K562 (cell line): ENCODE data around the gene ENDOG. TPM values are rescaled to one million over a fixed set of nuclear protein-coding genes. Genes with fewer than 3 reads are reported as not detected.

ENCODE experiments used
- ARID1B ChIP-seq: fragments of 450-650 bp; IDR thresholded peaks from 2 replicates; pipeline ENCODE4 v1.6.1; 2016; ENCODE audit warnings: antibody characterized with exemption, mild to moderate bottlenecking, inconsistent platforms
- ASH1L ChIP-seq: fragments of 450-650 bp; IDR thresholded peaks from 2 replicates; pipeline ENCODE4 v1.6.1; 2018; ENCODE audit warnings: borderline replicate concordance, mild to moderate bottlenecking, low read depth; ENCODE audit not compliant: partially characterized antibody
- CAMTA2 ChIP-seq: fragments of 250-450 bp; sonication (Bioruptor Pico); conservative IDR thresholded peaks from 2 replicates; pipeline ENCODE4 v1.5.1; 2022
- CBX3 ChIP-seq, 2 experiments: IDR thresholded peaks; 1 replicate in 1 of 2; 2 replicates in 1 of 2; pipeline ENCODE4 v1.6.1; 2012; ENCODE audit warnings: inconsistent platforms in 2 of 2, low read length in 2 of 2, borderline replicate concordance in 1 of 2, control low read depth in 1 of 2
- CSDE1 ChIP-seq, 2 experiments: fragments of 450-650 bp; IDR thresholded peaks; 2 replicates each; pipeline ENCODE4 v1.6.1; 2016; ENCODE audit warnings: mild to moderate bottlenecking in 1 of 2
- ELF1 ChIP-seq: fragments of 200-800 bp; sonication (Bioruptor generic); IDR thresholded peaks from 2 replicates; pipeline ENCODE4 v1.6.1; 2016; ENCODE audit warnings: missing genetic modification characterization, missing compliant biosample characterization
- ERF ChIP-seq: fragments of 450-650 bp; formaldehyde crosslinking; IDR thresholded peaks from 2 replicates; pipeline ENCODE4 v1.4.0; 2020; ENCODE audit warnings: mild to moderate bottlenecking, mixed read lengths
- GTF2F1 ChIP-seq: IDR thresholded peaks from 2 replicates; pipeline ENCODE4 v1.6.1; 2011; ENCODE audit warnings: low read depth, low read length, improper control_type of control experiment
- HDAC2 ChIP-seq: fragments of 450-650 bp; IDR thresholded peaks from 2 replicates; pipeline ENCODE4 v1.6.1; 2016; ENCODE audit warnings: mild to moderate bottlenecking
- KDM2B ChIP-seq: fragments of 250-450 bp; sonication (Bioruptor Pico); IDR thresholded peaks from 2 replicates; pipeline ENCODE4 v1.8.0; 2021; ENCODE audit warnings: mild to moderate bottlenecking, moderate library complexity
- NFIC ChIP-seq: fragments of 450-650 bp; IDR thresholded peaks from 2 replicates; pipeline ENCODE4 v1.6.1; 2017; ENCODE audit warnings: mild to moderate bottlenecking, inconsistent platforms
- NR1H2 ChIP-seq: sonication (generic); formaldehyde crosslinking; IDR thresholded peaks from 2 replicates; pipeline ENCODE4 v1.4.0; 2020; ENCODE audit warnings: mild to moderate bottlenecking, missing genetic modification reagents
- PHF20 ChIP-seq: fragments of 450-650 bp; IDR thresholded peaks from 2 replicates; pipeline ENCODE4 v1.6.1; 2018; ENCODE audit not compliant: partially characterized antibody
- RBM22 ChIP-seq: fragments of 200-400 bp; formaldehyde crosslinking; IDR thresholded peaks from 2 replicates; pipeline ENCODE4 v1.6.1; 2018; ENCODE audit warnings: low read length, low read depth; ENCODE audit not compliant: poor library complexity, severe bottlenecking
- SIX5 ChIP-seq, 2 experiments: IDR thresholded peaks; 2 replicates each; pipeline ENCODE4 v1.6.1; 2011; ENCODE audit warnings: low read length in 2 of 2, borderline replicate concordance in 1 of 2, low read depth in 1 of 2, mild to moderate bottlenecking in 1 of 2, moderate library complexity in 1 of 2; ENCODE audit not compliant: insufficient read depth in 1 of 2
- SREBF2 ChIP-seq: sonication (generic); formaldehyde crosslinking; IDR thresholded peaks from 2 replicates; pipeline ENCODE4 v1.4.0; 2020; ENCODE audit warnings: mild to moderate bottlenecking, missing genetic modification reagents
- ZFP1 ChIP-seq: fragments of 450-650 bp; formaldehyde crosslinking; IDR thresholded peaks from 2 replicates; pipeline ENCODE4 v1.4.0; 2020; ENCODE audit warnings: mild to moderate bottlenecking, mixed read lengths
- ZNF140 ChIP-seq: fragments of 250-450 bp; sonication (Bioruptor Pico); IDR thresholded peaks from 2 replicates; pipeline ENCODE4 v1.8.0; 2021; ENCODE audit warnings: moderate library complexity, mild to moderate bottlenecking, inconsistent platforms
- polyA plus RNA-seq, 8 experiments: library from polyadenylated mRNA; depleted of rRNA in 4 of 8; stranded (reverse) in 5 of 8; unstranded in 3 of 8; fragments of >200 nt; fragmentation: Nextera tagmentation in 2 of 8; fragmentation: Illumina TruSeq in 1 of 8; extraction: Ambion mirVana in 2 of 8; extraction: Trizol in 1 of 8; gene quantifications; 2 replicates each; pipeline versions ENCODE4 v1.2.1 to v1.2.3, GENCODE V29; 2011 to 2014; ENCODE audit warnings: inconsistent platforms in 1 of 8, missing spikeins in 1 of 8
- total RNA-seq, 7 experiments: library from RNA; depleted of rRNA in 6 of 7; stranded (reverse); fragments of >200 nt in 6 of 7; fragmentation: Illumina TruSeq in 2 of 7; extraction: Trizol in 2 of 7; gene quantifications; 2 replicates each; pipeline versions ENCODE4 v1.2.1 to v1.2.3, GENCODE V29; 2011 to 2021; ENCODE audit warnings: low replicate concordance in 1 of 7
- TF ChIP-seq, protein P1 (sequence below): fragments of 150-350 bp; IDR thresholded peaks from 2 replicates; pipeline ENCODE4 v1.6.1; 2014; ENCODE audit warnings: low read depth, mild to moderate bottlenecking, low read length, borderline replicate concordance
- TF ChIP-seq, protein P2 (sequence below): fragments of 450-650 bp; IDR thresholded peaks from 2 replicates; pipeline ENCODE4 v1.6.1; 2016
- TF ChIP-seq, protein P3 (sequence below): fragments of 250-450 bp; sonication (Bioruptor Pico); IDR thresholded peaks from 2 replicates; pipeline ENCODE4 v1.4.0; 2020

The ENDOG gene
- total and polyA plus RNA-seq, 9 of the 15 experiments (the other 6 are each of a cell fraction or from before 2014, with no cell fraction given) = 1.2 to 91.0 (median 25.5) TPM

DNA sequence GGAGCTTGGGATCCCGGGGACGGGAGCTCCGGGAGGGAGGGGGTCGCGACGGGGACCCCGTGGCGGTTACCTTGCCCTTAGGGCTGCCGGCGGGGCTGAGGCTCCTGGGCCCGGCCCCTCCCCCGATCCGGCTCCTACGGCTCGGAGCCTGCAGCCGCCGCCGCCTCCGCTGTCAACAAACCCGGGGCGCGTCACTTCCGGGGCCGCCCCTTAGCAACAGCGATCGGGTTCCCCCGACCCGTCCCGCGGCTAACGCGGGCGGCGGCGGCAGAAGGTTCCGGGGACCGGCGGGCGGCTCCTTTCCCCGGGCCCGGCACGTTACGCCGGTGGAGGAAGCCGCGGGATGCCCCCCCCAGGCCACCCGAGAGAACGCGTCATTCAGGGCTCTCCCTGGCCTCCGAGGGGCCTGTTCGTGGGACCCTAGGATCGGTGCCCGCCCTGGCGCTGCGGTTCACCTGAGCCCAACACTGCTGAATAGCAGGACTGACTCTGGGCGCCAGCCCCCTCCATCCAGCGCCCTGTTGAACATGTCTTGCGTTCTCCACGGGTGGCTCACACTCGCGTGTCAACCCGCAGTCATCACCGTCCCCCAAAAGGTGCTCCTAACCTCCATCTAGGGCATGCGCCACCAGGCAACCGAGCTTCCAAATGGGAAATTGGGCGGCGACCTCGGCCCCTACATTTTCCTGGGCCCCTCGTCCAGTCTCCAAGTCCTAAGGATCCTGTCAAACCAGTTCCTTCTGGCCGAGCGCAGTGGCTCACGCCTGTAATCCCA, 46.4 kb upstream of the ENDOG start, which contains the start of gene ZER1 (continued):
- TF ChIP-seq, protein P1, sequence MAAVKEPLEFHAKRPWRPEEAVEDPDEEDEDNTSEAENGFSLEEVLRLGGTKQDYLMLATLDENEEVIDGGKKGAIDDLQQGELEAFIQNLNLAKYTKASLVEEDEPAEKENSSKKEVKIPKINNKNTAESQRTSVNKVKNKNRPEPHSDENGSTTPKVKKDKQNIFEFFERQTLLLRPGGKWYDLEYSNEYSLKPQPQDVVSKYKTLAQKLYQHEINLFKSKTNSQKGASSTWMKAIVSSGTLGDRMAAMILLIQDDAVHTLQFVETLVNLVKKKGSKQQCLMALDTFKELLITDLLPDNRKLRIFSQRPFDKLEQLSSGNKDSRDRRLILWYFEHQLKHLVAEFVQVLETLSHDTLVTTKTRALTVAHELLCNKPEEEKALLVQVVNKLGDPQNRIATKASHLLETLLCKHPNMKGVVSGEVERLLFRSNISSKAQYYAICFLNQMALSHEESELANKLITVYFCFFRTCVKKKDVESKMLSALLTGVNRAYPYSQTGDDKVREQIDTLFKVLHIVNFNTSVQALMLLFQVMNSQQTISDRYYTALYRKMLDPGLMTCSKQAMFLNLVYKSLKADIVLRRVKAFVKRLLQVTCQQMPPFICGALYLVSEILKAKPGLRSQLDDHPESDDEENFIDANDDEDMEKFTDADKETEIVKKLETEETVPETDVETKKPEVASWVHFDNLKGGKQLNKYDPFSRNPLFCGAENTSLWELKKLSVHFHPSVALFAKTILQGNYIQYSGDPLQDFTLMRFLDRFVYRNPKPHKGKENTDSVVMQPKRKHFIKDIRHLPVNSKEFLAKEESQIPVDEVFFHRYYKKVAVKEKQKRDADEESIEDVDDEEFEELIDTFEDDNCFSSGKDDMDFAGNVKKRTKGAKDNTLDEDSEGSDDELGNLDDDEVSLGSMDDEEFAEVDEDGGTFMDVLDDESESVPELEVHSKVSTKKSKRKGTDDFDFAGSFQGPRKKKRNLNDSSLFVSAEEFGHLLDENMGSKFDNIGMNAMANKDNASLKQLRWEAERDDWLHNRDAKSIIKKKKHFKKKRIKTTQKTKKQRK = no peak
- TF ChIP-seq CBX3 (IDR thresholded peaks at IDR 0.05; ENCODE audit: borderline replicate concordance in 1 of 2, low read length in 2 of 2) = peak in 1 of 2 experiments; percentile 91; a peak in 2 of 3 replicates
- TF ChIP-seq HDAC2 = 0 out of 2 replicates have a peak, but pooled peaks have one; percentile 15
- TF ChIP-seq NFIC = peak; percentile 68
- TF ChIP-seq GTF2F1 = no peak
- TF ChIP-seq, protein P2, sequence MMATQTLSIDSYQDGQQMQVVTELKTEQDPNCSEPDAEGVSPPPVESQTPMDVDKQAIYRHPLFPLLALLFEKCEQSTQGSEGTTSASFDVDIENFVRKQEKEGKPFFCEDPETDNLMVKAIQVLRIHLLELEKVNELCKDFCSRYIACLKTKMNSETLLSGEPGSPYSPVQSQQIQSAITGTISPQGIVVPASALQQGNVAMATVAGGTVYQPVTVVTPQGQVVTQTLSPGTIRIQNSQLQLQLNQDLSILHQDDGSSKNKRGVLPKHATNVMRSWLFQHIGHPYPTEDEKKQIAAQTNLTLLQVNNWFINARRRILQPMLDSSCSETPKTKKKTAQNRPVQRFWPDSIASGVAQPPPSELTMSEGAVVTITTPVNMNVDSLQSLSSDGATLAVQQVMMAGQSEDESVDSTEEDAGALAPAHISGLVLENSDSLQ = peak; percentile 58
- TF ChIP-seq CSDE1 (IDR thresholded peaks at IDR 0.05) = peak in 1 of 2 experiments; percentile 20; a peak in 1 of 4 replicates
- peak; percentile 97 for TF ChIP-seq RBM22
- no peak for TF ChIP-seq ASH1L
- TF ChIP-seq CAMTA2 (CRISPR knock-in tag) = 0 out of 2 replicates have a peak, but pooled peaks have one; percentile 25
- TF ChIP-seq, protein P3, sequence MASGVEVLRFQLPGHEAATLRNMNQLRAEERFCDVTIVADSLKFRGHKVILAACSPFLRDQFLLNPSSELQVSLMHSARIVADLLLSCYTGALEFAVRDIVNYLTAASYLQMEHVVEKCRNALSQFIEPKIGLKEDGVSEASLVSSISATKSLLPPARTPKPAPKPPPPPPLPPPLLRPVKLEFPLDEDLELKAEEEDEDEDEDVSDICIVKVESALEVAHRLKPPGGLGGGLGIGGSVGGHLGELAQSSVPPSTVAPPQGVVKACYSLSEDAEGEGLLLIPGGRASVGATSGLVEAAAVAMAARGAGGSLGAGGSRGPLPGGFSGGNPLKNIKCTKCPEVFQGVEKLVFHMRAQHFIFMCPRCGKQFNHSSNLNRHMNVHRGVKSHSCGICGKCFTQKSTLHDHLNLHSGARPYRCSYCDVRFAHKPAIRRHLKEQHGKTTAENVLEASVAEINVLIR = peak; percentile 92
- TF ChIP-seq PHF20 = peak; percentile 90
- peak; percentile 10 to 37; a peak in 1 of 4 replicates for TF ChIP-seq SIX5 (IDR thresholded peaks at IDR 0.05; ENCODE audit: borderline replicate concordance in 1 of 2, insufficient read depth in 1 of 2, low read depth in 1 of 2, low read length in 2 of 2)
- 0 out of 2 replicates have a peak, but pooled peaks have one; percentile 75 for TF ChIP-seq ERF (CRISPR knock-in tag)
- no peak for TF ChIP-seq SREBF2 (CRISPR knock-in tag)
- no peak for TF ChIP-seq ZFP1 (CRISPR knock-in tag)
- peak; percentile 80; the same call in 1 of the 2 replicates for TF ChIP-seq NR1H2 (CRISPR knock-in tag)
- 0 out of 2 replicates have a peak, but pooled peaks have one; percentile 52 for TF ChIP-seq KDM2B (CRISPR knock-in tag)
- TF ChIP-seq ZNF140 (CRISPR knock-in tag) = no peak
- TF ChIP-seq ARID1B = peak; percentile 14; the same call in 1 of the 2 replicates
- TF ChIP-seq ELF1 (tag) = peak; percentile 41; the same call in 1 of the 2 replicates
